HCT116 (cell line): ENCODE measurements around the gene PRKCQ. TPM values are rescaled to one million over a fixed set of nuclear protein-coding genes. Genes with fewer than 3 reads are reported as not detected.

ENCODE experiments used
- ATAC-seq: fragments of 200-7000 bp; cut with Tn5 transposase; 2 replicates; pipeline ENCODE4 v1.9.1; 2020; ENCODE audit warnings: mild to moderate bottlenecking, moderate library complexity
- BruUV-seq: library from RNA; stranded (reverse); fragments of 400-500 nt; replicated peaks from 2 replicates; lab custom pipeline; 2021; lab: Mats Ljungman, UMichigan
- CTCF ChIA-PET: fragments of 300-600 bp; sonication (Branson Sonifier 250); formaldehyde crosslinking; loops from one replicate; lab custom pipeline; 2021; ENCODE audit warnings: antibody characterized with exemption; lab: Charles Lee
- POLR2A ChIA-PET: fragments of 300-600, 350-600 bp; sonication (Branson Sonifier 250); formaldehyde crosslinking; loops from one replicate; lab custom pipeline; 2021; ENCODE audit warnings: antibody characterized with exemption; lab: Charles Lee
- RAD21 ChIA-PET, 2 experiments: fragments of 300-600 bp; sonication (Branson Sonifier 250); formaldehyde crosslinking; loops; one replicate each; lab custom pipeline; 2023; ENCODE audit warnings: low total read pairs in 2 of 2; ENCODE audit not compliant: uncharacterized antibody in 2 of 2, unreplicated experiment in 2 of 2, low non-redundant PET in 1 of 2; lab: Charles Lee
- DNase-seq: peaks from one replicate; pipeline ENCODE4 v3.0.0-alpha.2; 2010; ENCODE audit warnings: low read depth, low spot score
- H2AFZ ChIP-seq: fragments of 200-600 bp; shearing (Covaris generic), sonication (generic); 2 replicates; pipeline ENCODE4 v1.6.1; 2017; ENCODE audit warnings: low read depth, mixed run types, mixed read lengths, antibody characterized with exemption, low read length; ENCODE audit not compliant: poor library complexity, severe bottlenecking
- H3K27ac ChIP-seq: 2 replicates; pipeline ENCODE4 v1.5.1; 2012; ENCODE audit warnings: low read depth, low read length
- H3K27me3 ChIP-seq: fragments of 200-600 bp; sonication (generic); 2 replicates; pipeline ENCODE4 v1.6.1; 2016; ENCODE audit warnings: mixed run types, low read length, mixed read lengths; ENCODE audit not compliant: insufficient read depth
- H3K36me3 ChIP-seq, 2 experiments: fragments of 200-500 bp in 1 of 2; fragments of 200-600 bp in 1 of 2; sonication (Bioruptor generic) in 1 of 2; sonication (generic) in 1 of 2; 2 replicates each; pipeline versions ENCODE4 v1.5.1 to v1.6.1; 2014 to 2016; ENCODE audit warnings: low read length in 2 of 2, inconsistent platforms in 1 of 2, mixed read lengths in 1 of 2, mixed run types in 1 of 2; ENCODE audit not compliant: insufficient read depth in 2 of 2, control insufficient read depth in 1 of 2
- H3K4me1 ChIP-seq, 2 experiments: fragments of 200-600 bp in 1 of 2; sonication (generic) in 1 of 2; 2 replicates each; pipeline versions ENCODE4 v1.5.1 to v1.6.1; 2012 to 2017; ENCODE audit warnings: low read length in 2 of 2, inconsistent platforms in 1 of 2, mild to moderate bottlenecking in 1 of 2, mixed read lengths in 1 of 2, mixed run types in 1 of 2, moderate library complexity in 1 of 2; ENCODE audit not compliant: insufficient read depth in 2 of 2, control insufficient read depth in 1 of 2
- H3K4me2 ChIP-seq: fragments of 200-600 bp; sonication (generic); 2 replicates; pipeline ENCODE4 v1.6.1; 2017; ENCODE audit warnings: mixed run types, low read length, mixed read lengths
- H3K4me3 ChIP-seq, 2 experiments: fragments of 200-600 bp in 1 of 2; sonication (generic) in 1 of 2; replicated peaks in 1 of 2; 2 replicates each; pipeline ENCODE4 v1.5.1; 2011 to 2016; ENCODE audit warnings: low read length in 2 of 2, control low read depth in 1 of 2, low read depth in 1 of 2, mild to moderate bottlenecking in 1 of 2, mixed read lengths in 1 of 2, mixed run types in 1 of 2
- H3K79me2 ChIP-seq: fragments of 200-600 bp; sonication (generic); 2 replicates; pipeline ENCODE4 v1.6.1; 2017; ENCODE audit warnings: mild to moderate bottlenecking, mixed run types, low read length, moderate library complexity, mixed read lengths; ENCODE audit not compliant: insufficient read depth
- H3K9ac ChIP-seq: fragments of 200-600 bp; sonication (generic); 2 replicates; pipeline ENCODE4 v1.6.1; 2016; ENCODE audit warnings: low read length, mixed read lengths
- H3K9me2 ChIP-seq: fragments of 200-600 bp; sonication (generic), shearing (Covaris generic); 2 replicates; pipeline ENCODE4 v1.6.1; 2017; ENCODE audit warnings: mixed run types, mild to moderate bottlenecking, moderate library complexity; ENCODE audit not compliant: insufficient read depth
- H3K9me3 ChIP-seq, 2 experiments: fragments of 200-500 bp in 1 of 2; fragments of 200-600 bp in 1 of 2; sonication (Bioruptor generic) in 1 of 2; sonication (generic) in 1 of 2; 2 replicates each; pipeline ENCODE4 v1.6.1; 2014 to 2017; ENCODE audit warnings: low read length in 2 of 2, mixed read lengths in 2 of 2, inconsistent platforms in 1 of 2, low read depth in 1 of 2, mild to moderate bottlenecking in 1 of 2, mixed run types in 1 of 2, moderate library complexity in 1 of 2; ENCODE audit not compliant: control insufficient read depth in 1 of 2, insufficient read depth in 1 of 2
- H4K20me1 ChIP-seq: fragments of 200-600 bp; sonication (generic), shearing (Covaris generic); 2 replicates; pipeline ENCODE4 v1.6.1; 2017; ENCODE audit warnings: mixed run types, mild to moderate bottlenecking, moderate library complexity; ENCODE audit not compliant: insufficient read depth
- CBX3 ChIP-seq: IDR thresholded peaks from 2 replicates; pipeline ENCODE4 v1.6.1; 2012; ENCODE audit warnings: low read depth
- CEBPB ChIP-seq: IDR thresholded peaks from 2 replicates; pipeline ENCODE4 v1.6.1; 2012; ENCODE audit warnings: low read depth
- CTCF ChIP-seq, 3 experiments: fragments of 200-600 bp in 1 of 3; sonication (generic) in 1 of 3; IDR thresholded peaks in 2 of 3; conservative IDR thresholded peaks in 1 of 3; 2 replicates each; pipeline ENCODE4 v1.5.1; 2012 to 2017; ENCODE audit warnings: low read depth in 2 of 3, low read length in 2 of 3, antibody characterized with exemption in 1 of 3, borderline replicate concordance in 1 of 3, control low read depth in 1 of 3, mild to moderate bottlenecking in 1 of 3, mixed read lengths in 1 of 3, mixed run types in 1 of 3, moderate library complexity in 1 of 3; ENCODE audit not compliant: insufficient read depth in 1 of 3
- EGR1 ChIP-seq: IDR thresholded peaks from 2 replicates; pipeline ENCODE4 v1.6.1; 2012; ENCODE audit warnings: low read depth
- ELF1 ChIP-seq: IDR thresholded peaks from 2 replicates; pipeline ENCODE4 v1.6.1; 2012; ENCODE audit warnings: low read depth, borderline replicate concordance
- EZH2 ChIP-seq: fragments of 200-600 bp; sonication (generic); IDR thresholded peaks from 2 replicates; pipeline ENCODE4 v1.6.1; 2017; ENCODE audit warnings: antibody characterized with exemption, mixed run types
- EZH2phosphoT487 ChIP-seq: fragments of 200-600 bp; IDR thresholded peaks from 2 replicates; pipeline ENCODE4 v1.6.1; 2018; ENCODE audit warnings: antibody characterized with exemption, borderline replicate concordance
- FOSL1 ChIP-seq: IDR thresholded peaks from 2 replicates; pipeline ENCODE4 v1.6.1; 2012; ENCODE audit warnings: low read depth
- JUND ChIP-seq: IDR thresholded peaks from 2 replicates; pipeline ENCODE4 v1.6.1; 2012
- MAX ChIP-seq: IDR thresholded peaks from 2 replicates; pipeline ENCODE4 v1.6.1; 2012
- POLR2A ChIP-seq: IDR thresholded peaks from 2 replicates; pipeline ENCODE4 v1.7.0; 2011; ENCODE audit warnings: borderline replicate concordance; ENCODE audit not compliant: insufficient read depth, insufficient read length; ENCODE audit errors: extremely low read depth
- POLR2AphosphoS5 ChIP-seq: IDR thresholded peaks from 2 replicates; pipeline ENCODE4 v1.6.1; 2011; ENCODE audit warnings: mild to moderate bottlenecking, low read depth, low read length, moderate library complexity
- RAD21 ChIP-seq: IDR thresholded peaks from 2 replicates; pipeline ENCODE4 v1.6.1; 2012; ENCODE audit warnings: low read depth, mild to moderate bottlenecking
- SIN3A ChIP-seq: IDR thresholded peaks from 2 replicates; pipeline ENCODE4 v1.6.1; 2012; ENCODE audit warnings: low read depth
- SP1 ChIP-seq: IDR thresholded peaks from 2 replicates; pipeline ENCODE4 v1.6.1; 2012; ENCODE audit warnings: low read depth
- SRF ChIP-seq: IDR thresholded peaks from 2 replicates; pipeline ENCODE4 v1.6.1; 2012; ENCODE audit warnings: low read depth
- TCF7L2 ChIP-seq: IDR thresholded peaks from 2 replicates; pipeline ENCODE4 v1.7.0; 2011; ENCODE audit warnings: borderline replicate concordance, inconsistent platforms; ENCODE audit not compliant: insufficient read depth, insufficient read length; ENCODE audit errors: extremely low read depth
- YY1 ChIP-seq: IDR thresholded peaks from 2 replicates; pipeline ENCODE4 v1.6.1; 2011; ENCODE audit warnings: low read length, low read depth, moderate library complexity, mild to moderate bottlenecking; ENCODE audit not compliant: insufficient replicate concordance; ENCODE audit errors: extremely low read depth
- ZFX ChIP-seq: fragments of 450-650 bp; IDR thresholded peaks from 2 replicates; pipeline ENCODE4 v1.6.1; 2017
- intact Hi-C: fragments of 100-400 bp; cut with micrococcal nuclease; formaldehyde crosslinking; loops from 2 replicates; pipeline ENCODE4 v1.10.0; 2022
- total RNA-seq: library from RNA; stranded (reverse); gene quantifications from one replicate; pipeline ENCODE4 v1.2.1, GENCODE V29; 2021; ENCODE audit not compliant: unreplicated experiment

The PRKCQ gene
- total RNA-seq, 1 experiment from 2014 or later, result 0.54 TPM

DNA sequence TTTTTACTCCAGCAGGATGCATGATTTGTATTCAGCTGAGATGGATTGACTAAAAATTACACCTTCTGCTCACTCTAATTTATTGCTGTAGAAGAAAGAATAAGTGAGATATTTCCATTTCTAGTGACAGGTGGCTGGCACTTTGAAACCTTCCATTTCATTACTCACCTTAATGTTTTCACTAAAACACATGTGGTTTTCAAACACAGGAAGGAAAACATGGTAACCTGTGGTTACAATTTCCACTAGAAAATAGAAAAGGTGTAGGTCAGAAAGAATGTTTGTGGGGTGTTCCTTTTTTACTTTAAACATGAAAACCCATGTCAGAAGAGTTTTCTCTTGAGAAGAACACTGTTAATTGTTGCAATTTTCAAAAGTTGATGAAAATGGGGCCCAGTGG is 12.0 kb upstream of the PRKCQ start:
- no peaks in the 10 kb centered on the region for H3K36me3 ChIP-seq
- no peaks in the 10 kb centered on the region for H3K9me2 ChIP-seq
- no peak overlapping the region for H3K4me2 ChIP-seq
- no peak overlapping the region for H2AFZ ChIP-seq
- H3K27ac ChIP-seq, result no peak overlapping the region
- RAD21 ChIA-PET, result no interaction called here
- intact Hi-C loops, result no loop called here
- TF ChIP-seq ELF1, result no peak
- TF ChIP-seq ZFX, result no peak
- no peak for TF ChIP-seq MAX
- no peak for TF ChIP-seq CBX3
- no peak for TF ChIP-seq EZH2phosphoT487
- TF ChIP-seq CEBPB, result no peak
- no peak for TF ChIP-seq TCF7L2
- POLR2A ChIA-PET, result no interaction called here
- H3K79me2 ChIP-seq, result no peaks in the 10 kb centered on the region
- CTCF ChIA-PET, result no interaction called here
- no peaks in the 10 kb centered on the region for H3K4me1 ChIP-seq
- H3K4me3 ChIP-seq, result no peak overlapping the region
- no TSS peak for BruUV-seq
- H3K9ac ChIP-seq, result no peak overlapping the region
- no peak for ATAC-seq
- H3K27me3 ChIP-seq, result peaks cover 65% of the 10 kb centered on the region
- DNase-seq, result no peak
- no peaks in the 10 kb centered on the region for H4K20me1 ChIP-seq
- no peaks in the 10 kb centered on the region for H3K9me3 ChIP-seq

- Histone ChIP-seq H3K27me3 (peaks cover 65% of the 10 kb centered on the region), H3K9ac (no peak overlapping the region), H3K36me3 (no peaks in the 10 kb centered on the region), H3K4me2 (no peak overlapping the region), H3K4me3 (no peak overlapping the region), H3K27ac (no peak overlapping the region), H2AFZ (no peak overlapping the region), H3K79me2 (no peaks in the 10 kb centered on the region), H3K4me1 (no peaks in the 10 kb centered on the region), H4K20me1 (no peaks in the 10 kb centered on the region), H3K9me3 (no peaks in the 10 kb centered on the region), H3K9me2 (no peaks in the 10 kb centered on the region)
- ChIA-PET POLR2A (no interaction called here), CTCF (no interaction called here), RAD21 (no interaction called here)
- no peak for ATAC-seq
- no TSS peak for BruUV-seq
- intact Hi-C loops, result no loop called here
- DNase-seq, result no peak
- TF ChIP-seq FOSL1, result no peak
- no peak for TF ChIP-seq MAX
- no peak for TF ChIP-seq CTCF (IDR thresholded peaks at IDR 0.05 in 2 of 3, conservative IDR thresholded peaks at IDR 0.05 in 1 of 3; ENCODE audit: borderline replicate concordance in 1 of 3, insufficient read depth in 1 of 3, low read depth in 2 of 3, low read length in 2 of 3)
- TF ChIP-seq RAD21, result no peak
- TF ChIP-seq SIN3A, result no peak
- TF ChIP-seq SP1, result no peak
- TF ChIP-seq EZH2, result no peak
- TF ChIP-seq JUND, result no peak
- TF ChIP-seq EGR1, result no peak
- TF ChIP-seq CBX3, result no peak
- TF ChIP-seq CEBPB, result no peak
- TF ChIP-seq ELF1, result no peak
- no peak for TF ChIP-seq YY1
- TF ChIP-seq POLR2A, result no peak
- TF ChIP-seq SRF, result no peak
- no peak for TF ChIP-seq ZFX
- no peak for TF ChIP-seq POLR2AphosphoS5
Observed at GRCh38 chr10:6591668-6592067, 11.6 kb upstream of the PRKCQ start.
